Choroid plexus epithelial cell (primary cell): ENCODE measurements around the gene COX6B2.

ENCODE experiments used
- DNase-seq: peaks from one replicate; pipeline ENCODE4 v3.0.0-alpha.2; 2010; ENCODE audit warnings: low read depth
- H3K4me3 ChIP-seq: 2 replicates; pipeline ENCODE4 v1.5.1; 2011; ENCODE audit warnings: low read depth, mild to moderate bottlenecking, control low read depth, low read length, moderate library complexity
- TF ChIP-seq, protein P1 (sequence below): conservative IDR thresholded peaks from 2 replicates; pipeline ENCODE4 v1.5.1; 2011; ENCODE audit warnings: low read depth, mild to moderate bottlenecking, control low read depth, inconsistent platforms, low read length, moderate library complexity

Gene COX6B2

DNA sequence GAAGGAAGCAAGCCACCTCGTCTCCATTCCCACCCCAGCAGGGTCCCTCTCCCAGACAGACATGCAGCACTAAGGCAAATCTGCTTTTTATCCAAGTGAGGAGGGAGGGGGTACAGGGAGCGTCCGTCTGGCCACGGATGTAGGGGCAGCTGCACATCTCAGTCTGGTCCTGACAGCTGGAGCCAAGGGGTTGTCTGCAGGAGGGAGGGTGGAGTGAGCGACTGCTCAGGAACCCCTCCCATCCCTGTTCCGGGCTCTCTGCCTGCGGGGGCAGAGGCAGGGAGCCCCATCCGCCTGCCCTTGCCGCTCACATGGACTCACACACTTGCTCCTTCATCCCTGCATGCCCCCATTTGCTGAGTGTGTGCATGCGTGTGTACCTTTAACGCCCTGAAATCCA, 24.7 kb upstream of the COX6B2 start:
- H3K4me3 ChIP-seq = no peak overlapping the region
- DNase-seq = no peak
- TF ChIP-seq, protein P1, sequence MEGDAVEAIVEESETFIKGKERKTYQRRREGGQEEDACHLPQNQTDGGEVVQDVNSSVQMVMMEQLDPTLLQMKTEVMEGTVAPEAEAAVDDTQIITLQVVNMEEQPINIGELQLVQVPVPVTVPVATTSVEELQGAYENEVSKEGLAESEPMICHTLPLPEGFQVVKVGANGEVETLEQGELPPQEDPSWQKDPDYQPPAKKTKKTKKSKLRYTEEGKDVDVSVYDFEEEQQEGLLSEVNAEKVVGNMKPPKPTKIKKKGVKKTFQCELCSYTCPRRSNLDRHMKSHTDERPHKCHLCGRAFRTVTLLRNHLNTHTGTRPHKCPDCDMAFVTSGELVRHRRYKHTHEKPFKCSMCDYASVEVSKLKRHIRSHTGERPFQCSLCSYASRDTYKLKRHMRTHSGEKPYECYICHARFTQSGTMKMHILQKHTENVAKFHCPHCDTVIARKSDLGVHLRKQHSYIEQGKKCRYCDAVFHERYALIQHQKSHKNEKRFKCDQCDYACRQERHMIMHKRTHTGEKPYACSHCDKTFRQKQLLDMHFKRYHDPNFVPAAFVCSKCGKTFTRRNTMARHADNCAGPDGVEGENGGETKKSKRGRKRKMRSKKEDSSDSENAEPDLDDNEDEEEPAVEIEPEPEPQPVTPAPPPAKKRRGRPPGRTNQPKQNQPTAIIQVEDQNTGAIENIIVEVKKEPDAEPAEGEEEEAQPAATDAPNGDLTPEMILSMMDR = no peak

GRCh38 chr19:55377356-55378131, 23.0 kb upstream of the COX6B2 start:
- no peak for DNase-seq
- TF ChIP-seq, protein P1 = no peak
- H3K4me3 ChIP-seq = no peak overlapping the region

GRCh38 chr19:55376241-55376933, 21.9 kb upstream of the COX6B2 start, which contains the start of gene TMEM190:
Gene TMEM190 (plus strand): TSS chr19:55376826. CDS start chr19:55376854, 28 bp downstream.
- no peak within 1 kb of the TSS for H3K4me3 ChIP-seq
- TF ChIP-seq, protein P1 = no peak
- no peak for DNase-seq

DNA sequence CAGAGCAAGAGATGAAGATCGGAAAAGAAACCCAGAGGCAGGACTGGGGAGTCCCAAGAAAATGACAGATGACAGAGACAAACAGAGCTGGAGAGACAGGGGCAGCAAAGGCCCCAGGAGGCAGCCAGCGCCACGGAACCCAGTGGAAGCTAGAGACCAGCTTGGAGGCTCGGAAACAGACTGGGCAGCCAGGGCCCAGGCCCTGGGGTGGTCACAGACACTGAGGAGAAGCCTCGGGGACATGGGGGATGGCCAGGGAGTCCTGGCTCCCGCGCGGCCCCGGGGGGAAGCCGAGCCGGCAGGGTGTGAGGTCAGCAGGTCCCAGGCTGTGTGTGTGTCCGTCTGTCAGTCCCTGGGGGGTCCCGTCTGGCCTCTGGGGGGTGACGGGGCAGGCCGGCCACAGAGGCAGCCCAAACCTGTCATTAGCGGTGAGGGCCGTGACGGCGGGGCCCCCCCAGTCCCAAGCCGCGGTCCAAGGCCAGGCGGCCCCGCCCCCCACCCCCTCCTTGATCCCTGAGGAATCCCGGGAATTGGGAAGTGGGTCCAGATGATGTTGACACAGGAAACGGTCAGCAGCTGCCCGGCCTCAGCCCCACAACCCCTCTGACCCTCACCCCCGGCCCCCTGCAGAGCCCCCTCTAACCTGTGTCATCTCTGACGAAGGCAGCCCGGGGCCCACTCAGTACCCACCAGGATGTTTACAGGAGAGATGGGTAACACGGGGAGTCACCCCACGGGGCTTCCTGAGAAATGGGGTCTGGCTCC, 19.7 kb upstream of the COX6B2 start:
- no peak for DNase-seq
- H3K4me3 ChIP-seq = no peak overlapping the region
- TF ChIP-seq, protein P1 = no peak

- TF ChIP-seq, protein P1 = no peak
- no peak overlapping the region for H3K4me3 ChIP-seq
- DNase-seq = no peak
Observed at GRCh38 chr19:55373306-55373992, 18.9 kb upstream of the COX6B2 start.

DNA sequence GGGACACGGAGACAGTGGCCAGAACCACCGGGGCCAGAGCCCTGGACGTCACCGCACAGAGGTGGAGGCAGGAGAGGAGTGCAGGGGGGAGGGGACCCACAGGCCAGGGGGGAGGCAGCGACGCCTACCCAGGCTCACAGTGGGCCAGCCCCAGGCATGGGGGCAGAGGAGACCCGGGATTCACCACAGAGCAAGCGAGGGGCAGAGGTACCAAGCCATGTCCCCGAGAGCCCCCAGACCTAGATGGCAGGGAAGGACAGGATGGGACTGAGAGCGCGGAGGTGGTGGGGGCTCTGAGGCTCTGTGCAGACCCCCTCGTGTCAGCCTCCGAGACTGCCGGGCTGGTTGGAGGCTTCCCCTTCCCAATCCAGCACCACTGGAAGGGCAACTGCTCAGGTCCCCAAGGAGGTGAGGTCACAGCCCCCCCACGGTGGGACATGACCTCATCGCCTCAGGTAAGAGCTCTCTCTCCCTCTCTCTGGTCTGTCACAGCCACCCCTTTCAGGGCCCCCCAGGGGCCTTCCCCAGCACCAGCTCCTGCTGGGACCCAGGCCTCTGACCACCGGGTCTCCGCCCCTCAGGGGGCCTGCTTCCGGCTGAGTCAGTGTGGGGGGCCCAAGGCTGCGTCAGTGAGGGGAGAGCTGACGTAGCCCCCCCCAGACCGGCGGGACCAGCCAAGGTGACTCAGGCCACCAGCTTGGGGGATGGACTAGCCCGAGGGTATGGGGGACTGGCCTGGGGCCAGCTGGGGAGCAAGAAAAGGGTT, 18.0 kb upstream of the COX6B2 start:
- TF ChIP-seq, protein P1 = no peak
- no peak for DNase-seq
- no peak overlapping the region for H3K4me3 ChIP-seq
